Measurements from ENCODE around the gene RERE. TPM values are rescaled to one million over a fixed set of nuclear protein-coding genes. Genes with fewer than 3 reads are reported as not detected.
A peak's percentile ranks its signal among the peaks of the same experiment; 100 is the strongest.

Gene RERE
- total RNA-seq, 2 donors from 2014 or later: 96.0 to 105 TPM

- Histone ChIP-seq H3K4me3 (no peak overlapping the region), H3K4me1 (no peaks in the 10 kb centered on the region), H3K27me3 (no peaks in the 10 kb centered on the region), H3K36me3 (peaks cover 25% of the 10 kb centered on the region), H3K27ac (no peak overlapping the region), H3K9ac (ENCODE audit: low read depth in 2 of 2, low read length in 2 of 2) (no peak overlapping the region), H3K9me3 (no peaks in the 10 kb centered on the region)
- DNase-seq: no peak
- intact Hi-C loops (cut with DNase I): no loop called here
- no peak for TF ChIP-seq CTCF (IDR thresholded peaks at IDR 0.05)
These were observed 40.8 kb upstream of the RERE start for GRCh38 chr1:8858112-8858668.

DNA sequence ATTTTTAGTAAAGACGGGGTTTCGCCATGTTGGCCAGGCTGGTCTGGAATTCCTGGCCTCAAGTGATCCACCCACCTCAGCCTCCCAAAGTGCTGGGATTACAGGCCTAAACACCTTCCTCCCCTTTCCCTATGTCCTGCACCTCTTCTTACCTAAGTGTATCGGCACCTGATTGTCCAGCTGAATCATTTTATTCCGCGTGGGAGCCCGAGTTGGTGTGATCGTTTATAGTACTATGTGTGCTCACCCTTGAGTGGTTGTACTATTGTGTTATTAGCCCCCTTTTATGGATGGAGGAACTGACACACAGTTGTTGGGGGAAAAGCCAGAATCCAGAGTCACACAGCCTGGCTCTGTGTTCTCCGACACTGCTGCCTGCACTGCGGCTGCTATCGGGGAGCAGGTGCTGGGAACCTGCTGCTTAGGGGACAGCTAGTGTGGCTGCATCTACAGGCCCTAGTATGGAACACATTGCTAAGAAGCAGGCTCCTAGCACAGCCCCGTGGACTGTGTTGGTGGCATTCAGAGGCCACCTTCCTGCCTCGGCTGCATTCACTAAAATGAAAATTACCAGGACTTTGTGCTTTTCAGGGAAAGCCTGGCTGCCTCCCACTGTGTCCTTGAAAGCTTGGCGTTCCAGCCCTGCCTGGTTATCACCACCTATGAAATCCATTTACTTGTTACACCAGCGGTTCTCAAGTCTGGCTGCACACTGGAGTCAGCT is 39.4 kb upstream of the RERE start:
- H3K27ac ChIP-seq: no peak overlapping the region
- intact Hi-C loops (cut with DNase I): no loop called here
- H3K9me3 ChIP-seq: no peaks in the 10 kb centered on the region
- H3K27me3 ChIP-seq: no peaks in the 10 kb centered on the region
- DNase-seq: no peak
- H3K4me3 ChIP-seq: no peak overlapping the region
- no peak for TF ChIP-seq CTCF (IDR thresholded peaks at IDR 0.05)
- H3K36me3 ChIP-seq: peaks cover 17% of the 10 kb centered on the region
- no peaks in the 10 kb centered on the region for H3K4me1 ChIP-seq
- peak overlapping the region in 1 of 2 donors; percentile 24 for H3K9ac ChIP-seq (ENCODE audit: low read depth in 2 of 2, low read length in 2 of 2)

GRCh38 chr1:8854240-8854639 is 36.8 kb upstream of the RERE start:
- TF ChIP-seq CTCF (IDR thresholded peaks at IDR 0.05): no peak
- peaks cover 7% of the 10 kb centered on the region for H3K36me3 ChIP-seq
- no peak for DNase-seq
- no peaks in the 10 kb centered on the region for H3K4me1 ChIP-seq
- no peaks in the 10 kb centered on the region for H3K27me3 ChIP-seq
- intact Hi-C loops (cut with DNase I): no loop called here
- no peak overlapping the region for H3K27ac ChIP-seq
- H3K9ac ChIP-seq (ENCODE audit: low read depth in 2 of 2, low read length in 2 of 2): no peak overlapping the region
- H3K9me3 ChIP-seq: no peaks in the 10 kb centered on the region
- H3K4me3 ChIP-seq: no peak overlapping the region

DNA sequence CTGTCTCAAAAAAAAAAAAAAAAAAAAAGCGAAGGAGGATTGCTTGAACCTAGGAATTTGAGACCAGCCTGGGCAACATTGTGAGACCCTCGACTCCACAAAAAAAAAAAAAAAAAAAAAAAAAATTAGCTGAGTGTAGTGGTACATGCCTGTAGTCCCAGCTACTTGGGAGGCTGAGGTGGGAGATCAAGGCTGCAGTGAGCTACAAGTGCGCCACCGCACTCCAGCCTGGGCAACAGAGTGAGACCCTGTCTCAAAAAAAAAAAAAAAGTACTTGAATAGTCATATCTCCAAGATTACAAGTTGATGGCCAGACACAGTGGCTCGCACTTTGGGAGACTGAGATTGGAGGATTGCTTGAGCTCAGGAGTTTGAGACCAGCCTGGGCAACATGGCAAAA is 33.6 kb upstream of the RERE start:
- Histone ChIP-seq H3K4me1 (no peaks in the 10 kb centered on the region), H3K36me3 (no peaks in the 10 kb centered on the region), H3K27ac (no peak overlapping the region), H3K9ac (ENCODE audit: low read depth in 2 of 2, low read length in 2 of 2) (no peak overlapping the region), H3K4me3 (no peak overlapping the region), H3K9me3 (no peaks in the 10 kb centered on the region), H3K27me3 (no peaks in the 10 kb centered on the region)
- no peak for DNase-seq
- no peak for TF ChIP-seq CTCF (IDR thresholded peaks at IDR 0.05)
- intact Hi-C loops (cut with DNase I): no loop called here

DNA sequence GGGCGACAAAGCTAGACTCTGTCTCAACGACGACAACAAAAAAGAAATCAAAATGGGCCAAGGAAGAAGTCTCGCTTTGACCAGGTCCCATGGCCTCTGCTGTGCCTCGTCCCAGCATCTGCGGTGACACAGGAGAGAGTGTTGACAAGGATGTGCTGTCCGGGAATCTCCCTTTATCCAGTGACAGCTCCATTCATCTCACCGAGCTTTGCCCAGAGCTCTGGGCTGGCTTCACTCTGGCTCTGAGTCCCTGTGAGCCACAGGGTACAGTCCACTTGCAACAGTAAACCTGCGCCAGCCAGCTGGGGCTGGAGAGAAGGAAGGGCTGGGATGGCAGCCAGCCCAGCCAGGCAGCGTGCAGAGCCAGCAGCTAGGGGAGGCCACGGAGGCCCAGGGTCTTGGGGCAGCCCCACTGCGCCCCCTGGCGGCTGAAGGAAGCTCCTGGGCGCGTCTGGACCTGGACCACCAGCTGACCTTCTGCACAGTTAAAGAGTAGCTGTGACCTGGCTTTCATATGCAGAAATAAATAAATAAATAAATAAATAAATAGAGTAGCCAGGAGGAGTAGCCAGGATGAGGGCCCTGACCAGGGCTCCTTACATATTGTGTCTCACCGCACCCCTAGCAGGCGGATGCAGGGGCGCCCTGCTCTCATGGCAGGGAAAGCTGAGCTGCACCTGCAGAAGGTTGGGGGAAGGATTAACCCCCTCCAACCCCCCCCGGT is 31.4 kb upstream of the RERE start:
- no peak overlapping the region for H3K4me3 ChIP-seq
- H3K27ac ChIP-seq: no peak overlapping the region
- no peaks in the 10 kb centered on the region for H3K27me3 ChIP-seq
- H3K9me3 ChIP-seq: no peaks in the 10 kb centered on the region
- peak overlapping the region in 1 of 2 donors; percentile 26 for H3K9ac ChIP-seq (ENCODE audit: low read depth in 2 of 2, low read length in 2 of 2)
- TF ChIP-seq CTCF (IDR thresholded peaks at IDR 0.05): peak; percentile 94
- H3K4me1 ChIP-seq: no peaks in the 10 kb centered on the region
- DNase-seq: peak; percentile 93
- H3K36me3 ChIP-seq: no peaks in the 10 kb centered on the region
- intact Hi-C loops (cut with DNase I): loop anchor here (2.0 to 10.0 kb wide), 2 partner anchors 134 to 288 kb away; no protein-coding TSS in a partner anchor
